ENCODE results near the gene TAMALIN. TPM values are rescaled to one million over a fixed set of nuclear protein-coding genes. Genes with fewer than 3 reads are reported as not detected.

Gene TAMALIN
- total and polyA plus RNA-seq, 2 of the 4 experiments (the other 2 are of a cell fraction) = 2.7 to 5.3 TPM

DNA sequence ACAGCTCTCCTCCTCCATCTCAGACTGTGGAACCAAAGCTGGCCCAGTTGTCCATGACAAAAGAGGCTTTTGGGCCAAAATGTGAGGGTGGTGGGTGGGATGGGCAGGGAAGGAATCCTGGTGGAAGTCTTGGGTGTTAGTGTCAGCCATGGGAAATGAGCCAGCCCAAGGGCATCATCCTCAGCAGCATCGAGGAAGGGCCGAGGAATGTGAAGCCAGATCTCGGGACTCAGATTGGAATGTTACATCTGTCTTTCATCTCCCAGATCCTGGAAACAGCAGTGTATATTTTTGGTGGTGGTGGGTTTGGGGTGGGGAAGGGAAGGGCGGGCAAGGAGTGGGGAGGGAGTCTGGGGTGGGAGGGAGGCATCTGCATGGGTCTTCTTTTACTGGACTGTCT lies 11.8 kb upstream of the TAMALIN start:
- WGBS, 2 experiments (ENCODE audit: extremely low coverage in 2 of 2, insufficient read length in 1 of 2) = 10% methylated on average over 2 of the region's 4 CpGs; no CpG with 5 or more reads in 1 of the 2 experiments
- Histone ChIP-seq H2BK120ac (ENCODE audit: low read depth, low read length) (peak overlapping the region; percentile 55; the same call in 1 of the 2 replicates), H3K9me3 (ENCODE audit: control insufficient read depth, insufficient read depth, low read length) (no peaks in the 10 kb centered on the region), H3K14ac (replicated peaks; ENCODE audit: low read depth, low read length) (peak overlapping the region; percentile 39; the same call in 1 of the 2 replicates), H3K27me3 (ENCODE audit: control insufficient read depth, insufficient read depth, low read length) (no peaks in the 10 kb centered on the region), H2AK5ac (ENCODE audit: low read depth, low read length) (peak overlapping the region; percentile 93), H2BK20ac (ENCODE audit: low read depth, low read length) (peak overlapping the region; percentile 47; the same call in 1 of the 2 replicates), H3K23ac (ENCODE audit: low read depth, low read length) (peak overlapping the region; percentile 61), H4K5ac (ENCODE audit: low read depth, low read length) (no peak overlapping the region), H3K36me3 (ENCODE audit: control insufficient read depth, insufficient read depth, low read length) (peaks cover 30% of the 10 kb centered on the region), H3K27ac (ENCODE audit: insufficient read depth, low read length) (no peak overlapping the region; the same call in 1 of the 2 replicates), H3K79me1 (ENCODE audit: low read depth in 1 of 2, low read length in 2 of 2) (peaks cover 5 to 27% of the 10 kb centered on the region in 2 experiments; a peak in 3 of 4 replicates), H2AFZ (replicated peaks; ENCODE audit: low read length, poor library complexity) (no peak overlapping the region), H3K4me2 (ENCODE audit: low read depth, low read length) (no peak overlapping the region), H3K9ac (ENCODE audit: low read depth, low read length) (no peak overlapping the region), H2AK9ac (replicated peaks; ENCODE audit: low read depth, low read length, poor library complexity) (peak overlapping the region; percentile 31), H3K56ac (ENCODE audit: extremely low read depth, insufficient read depth, low read length) (no peak overlapping the region), H3K4me1 (ENCODE audit: control insufficient read depth, insufficient read depth, low read length) (peaks cover 11% of the 10 kb centered on the region), H3K4ac (ENCODE audit: low read depth, low read length) (peak overlapping the region; percentile 76), H3K18ac (ENCODE audit: low read depth, low read length) (no peak overlapping the region), H2BK15ac (ENCODE audit: low read depth, low read length) (no peak overlapping the region), H4K91ac (ENCODE audit: insufficient read depth, low read depth, low read length) (peak overlapping the region; percentile 27; the same call in 1 of the 2 replicates), H4K8ac (ENCODE audit: low read depth in 2 of 2, low read length in 2 of 2) (peak overlapping the region in 1 of 2 experiments; percentile 71; a peak in 1 of 4 replicates), H3K9me1 (ENCODE audit: insufficient read depth, low read length) (peaks cover 20% of the 10 kb centered on the region), H4K20me1 (ENCODE audit: insufficient read depth, low read length) (no peaks in the 10 kb centered on the region), H3K4me3 (ENCODE audit: insufficient read depth, low read depth, low read length) (no peak overlapping the region), H2BK5ac (ENCODE audit: low read depth, low read length, poor library complexity, severe bottlenecking) (no peak overlapping the region)
- no TSS peak for BruUV-seq (replicated peaks)
- CTCF ChIA-PET = interaction anchor here (1.3 to 2.9 kb wide), 2 partner anchors 26 to 30 kb away, joined by 3 to 23 read pairs; no protein-coding TSS in a partner anchor
- TF ChIP-seq MXI1 (IDR thresholded peaks at IDR 0.05; ENCODE audit: borderline replicate concordance, low read depth, low read length) (no peak), CEBPB (IDR thresholded peaks at IDR 0.05; ENCODE audit: low read depth, low read length) (no peak), RCOR1 (IDR thresholded peaks at IDR 0.05; ENCODE audit: insufficient replicate concordance, low read length) (no peak), BHLHE40 (IDR thresholded peaks at IDR 0.05; ENCODE audit: low read depth, low read length) (peak; percentile 12; the same call in 1 of the 2 replicates)
- TF ChIP-seq, protein P1, sequence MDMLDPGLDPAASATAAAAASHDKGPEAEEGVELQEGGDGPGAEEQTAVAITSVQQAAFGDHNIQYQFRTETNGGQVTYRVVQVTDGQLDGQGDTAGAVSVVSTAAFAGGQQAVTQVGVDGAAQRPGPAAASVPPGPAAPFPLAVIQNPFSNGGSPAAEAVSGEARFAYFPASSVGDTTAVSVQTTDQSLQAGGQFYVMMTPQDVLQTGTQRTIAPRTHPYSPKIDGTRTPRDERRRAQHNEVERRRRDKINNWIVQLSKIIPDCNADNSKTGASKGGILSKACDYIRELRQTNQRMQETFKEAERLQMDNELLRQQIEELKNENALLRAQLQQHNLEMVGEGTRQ (IDR thresholded peaks at IDR 0.05; ENCODE audit: low read depth, low read length) = no peak
- POLR2A ChIA-PET (ENCODE audit: unreplicated experiment) = no interaction called here
- DNase-seq (peak; percentile 57), ATAC-seq (ENCODE audit: low read depth) (peak; percentile 41)
- intact Hi-C loops (cut with micrococcal nuclease) = no loop called here
- dilution Hi-C loops (cut with HindIII; ENCODE audit: low sequenced_read_pairs, unreplicated experiment) = no loop called here
- in situ Hi-C loops (cut with MboI; ENCODE audit: low sequenced_read_pairs) = no loop called here
